GM19324 (cell line): ENCODE results near the gene OR2AJ1.

Source experiments
- ATAC-seq: cut with Tn5 transposase; IDR thresholded peaks from one replicate; pipeline ENCODE4 v1.9.1; 2021; ENCODE audit warnings: mild to moderate bottlenecking, moderate library complexity; ENCODE audit not compliant: unreplicated experiment, low FRiP score

OR2AJ1 gene, protein sequence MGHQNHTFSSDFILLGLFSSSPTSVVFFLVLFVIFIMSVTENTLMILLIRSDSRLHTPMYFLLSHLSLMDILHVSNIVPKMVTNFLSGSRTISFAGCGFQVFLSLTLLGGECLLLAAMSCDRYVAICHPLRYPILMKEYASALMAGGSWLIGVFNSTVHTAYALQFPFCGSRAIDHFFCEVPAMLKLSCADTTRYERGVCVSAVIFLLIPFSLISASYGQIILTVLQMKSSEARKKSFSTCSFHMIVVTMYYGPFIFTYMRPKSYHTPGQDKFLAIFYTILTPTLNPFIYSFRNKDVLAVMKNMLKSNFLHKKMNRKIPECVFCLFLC

GRCh38 chr1:247924868-247925267, at the start of gene OR2AJ1:
Gene OR2AJ1 (plus strand): TSS chr1:247924889. CDS start chr1:247933769, 8,880 bp downstream.
- ATAC-seq = no peak

DNA sequence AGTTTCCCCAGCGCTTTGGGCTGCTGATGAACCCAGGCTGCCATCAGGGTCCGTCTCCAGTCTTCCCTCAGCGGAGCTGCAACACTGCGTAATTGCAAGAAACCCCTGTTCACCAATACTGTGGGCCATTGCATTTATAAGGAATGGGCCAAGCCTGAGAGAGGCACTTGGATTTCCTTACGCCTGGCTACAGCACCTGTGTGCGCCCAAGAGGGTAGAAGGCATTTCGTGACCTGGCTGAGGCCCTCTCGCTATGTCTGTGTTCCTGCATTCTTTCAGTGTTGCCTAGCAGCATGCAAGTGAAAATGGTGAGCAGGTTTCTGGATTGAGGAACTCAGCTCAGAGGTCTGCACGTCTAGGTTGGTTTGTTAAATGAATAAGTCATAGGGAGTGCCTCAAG, 41.3 kb upstream of the OR2AJ1 start:
- no peak for ATAC-seq

DNA sequence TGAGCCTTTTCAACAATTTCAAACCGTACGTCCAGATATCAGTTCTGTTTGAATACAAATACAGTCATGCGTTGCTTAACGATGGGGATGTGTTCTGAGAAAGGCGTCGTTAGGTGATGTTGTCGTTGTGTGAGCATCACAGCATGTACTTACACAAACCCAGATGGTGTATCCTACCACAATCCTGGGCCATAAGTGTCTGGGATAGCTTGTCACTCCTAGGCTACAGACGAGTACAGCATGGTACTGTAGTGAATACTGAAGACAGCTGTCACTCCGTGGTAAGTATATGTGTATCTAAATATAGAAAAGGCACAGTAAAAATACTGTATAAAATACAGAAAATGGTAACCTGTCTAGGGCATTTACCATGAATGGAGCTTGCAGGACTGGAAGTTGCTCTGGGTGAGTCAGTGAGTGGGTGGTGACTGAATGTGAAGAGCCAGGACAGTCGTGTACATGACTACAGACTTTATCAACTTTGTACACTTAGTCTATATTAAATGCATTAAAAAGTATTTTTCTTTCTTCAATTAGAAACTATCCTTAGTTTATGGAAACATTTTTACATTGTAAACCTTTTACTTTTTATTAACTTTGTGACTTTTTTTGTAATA, 39.8 kb upstream of the OR2AJ1 start:
- ATAC-seq = no peak

GRCh38 chr1:247895163-247895637, 29.5 kb upstream of the OR2AJ1 start, which contains the start of gene OR2W3:
Gene OR2W3 (plus strand): TSS chr1:247895587. CDS start chr1:247895587, 0 bp downstream.
- no peak for ATAC-seq

DNA sequence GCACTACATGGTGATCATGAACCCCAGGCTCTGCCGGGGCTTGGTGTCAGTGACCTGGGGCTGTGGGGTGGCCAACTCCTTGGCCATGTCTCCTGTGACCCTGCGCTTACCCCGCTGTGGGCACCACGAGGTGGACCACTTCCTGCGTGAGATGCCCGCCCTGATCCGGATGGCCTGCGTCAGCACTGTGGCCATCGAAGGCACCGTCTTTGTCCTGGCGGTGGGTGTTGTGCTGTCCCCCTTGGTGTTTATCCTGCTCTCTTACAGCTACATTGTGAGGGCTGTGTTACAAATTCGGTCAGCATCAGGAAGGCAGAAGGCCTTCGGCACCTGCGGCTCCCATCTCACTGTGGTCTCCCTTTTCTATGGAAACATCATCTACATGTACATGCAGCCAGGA, 28.7 kb upstream of the OR2AJ1 start:
- ATAC-seq = no peak

- no peak for ATAC-seq
Observed at GRCh38 chr1:247904122-247904521, 20.6 kb upstream of the OR2AJ1 start.

GRCh38 chr1:247905181-247905580, 19.5 kb upstream of the OR2AJ1 start:
- ATAC-seq = no peak

GRCh38 chr1:247905910-247906503, 18.7 kb upstream of the OR2AJ1 start:
- no peak for ATAC-seq

- no peak for ATAC-seq
Observed at GRCh38 chr1:247906504-247907047, 18.1 kb upstream of the OR2AJ1 start.

GRCh38 chr1:247908766-247909165, 15.9 kb upstream of the OR2AJ1 start:
- ATAC-seq = no peak

DNA sequence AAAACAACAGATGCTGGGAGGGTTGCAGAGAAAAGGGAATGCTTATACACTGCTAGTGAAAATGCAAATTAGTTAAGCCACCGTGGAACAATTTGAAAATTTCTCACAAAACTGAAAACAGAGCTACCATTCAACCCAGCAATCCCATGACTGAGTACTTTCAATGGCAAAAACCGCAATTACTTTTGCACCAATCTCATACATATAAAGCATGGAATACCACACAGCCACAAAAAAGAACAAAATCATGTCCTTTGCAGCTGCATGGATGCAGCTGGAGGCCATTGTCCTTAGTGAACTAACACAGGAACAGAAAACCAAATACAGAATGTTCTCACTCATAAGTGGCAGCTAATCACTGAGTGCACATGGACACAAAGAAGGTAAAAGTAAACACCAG, 10.9 kb upstream of the OR2AJ1 start:
- ATAC-seq = no peak

- no peak for ATAC-seq
Observed at GRCh38 chr1:247914941-247915662, 9.6 kb upstream of the OR2AJ1 start.

- no peak for ATAC-seq
Observed at GRCh38 chr1:247919952-247920351, 4.7 kb upstream of the OR2AJ1 start, which contains the start of gene OR2T8. Gene OR2T8 (plus strand): TSS chr1:247920252. CDS start chr1:247921018, 766 bp downstream.

DNA sequence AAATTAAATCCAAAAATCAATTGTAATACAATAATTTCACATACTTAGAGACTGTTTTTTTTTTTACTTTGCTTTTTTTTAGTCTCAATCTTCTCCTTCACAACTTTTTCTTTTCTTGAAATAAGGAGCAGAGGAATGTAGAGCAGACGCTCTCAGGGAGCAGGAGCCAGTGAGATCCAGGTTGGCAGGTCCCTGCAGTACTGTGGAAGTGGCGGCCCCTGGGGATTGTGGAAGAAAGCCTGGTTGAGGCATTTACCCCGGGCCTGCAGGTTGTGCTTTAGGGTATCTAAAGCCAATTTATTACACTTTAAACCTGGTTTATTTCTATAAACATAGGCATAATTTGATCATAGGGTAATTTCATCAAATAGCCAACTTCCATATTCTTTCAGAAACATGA, 748 bp upstream of the OR2AJ1 start:
- ATAC-seq = no peak

- ATAC-seq = no peak
Observed at GRCh38 chr1:247933989-247934388, 9.3 kb downstream of the OR2AJ1 start.

- no peak for ATAC-seq
Observed at GRCh38 chr1:247935781-247936180, 11.1 kb downstream of the OR2AJ1 start.

- ATAC-seq = no peak
Observed at GRCh38 chr1:247936415-247936814, 11.7 kb downstream of the OR2AJ1 start.

- ATAC-seq = peak; percentile 96
Observed at GRCh38 chr1:247936965-247937734, 12.5 kb downstream of the OR2AJ1 start.

DNA sequence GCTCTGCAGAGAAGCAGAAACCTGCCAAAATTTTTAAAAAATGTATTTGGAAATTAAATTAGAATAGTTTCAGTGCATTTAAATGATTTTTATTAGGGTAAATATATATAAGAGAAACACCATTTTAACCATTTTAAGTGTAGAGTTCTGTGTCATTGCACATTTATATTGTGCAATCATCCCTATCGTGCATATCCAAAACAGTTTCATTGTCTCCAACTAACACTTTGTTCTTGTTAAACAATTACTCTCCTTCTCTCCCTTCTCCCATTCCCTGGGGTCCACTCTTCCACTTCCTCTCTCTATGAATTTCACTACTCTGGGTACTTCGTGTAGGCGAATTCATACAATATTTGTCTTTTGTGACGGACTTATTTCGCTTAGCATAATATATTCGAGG, 17.9 kb downstream of the OR2AJ1 start:
- ATAC-seq = no peak

DNA sequence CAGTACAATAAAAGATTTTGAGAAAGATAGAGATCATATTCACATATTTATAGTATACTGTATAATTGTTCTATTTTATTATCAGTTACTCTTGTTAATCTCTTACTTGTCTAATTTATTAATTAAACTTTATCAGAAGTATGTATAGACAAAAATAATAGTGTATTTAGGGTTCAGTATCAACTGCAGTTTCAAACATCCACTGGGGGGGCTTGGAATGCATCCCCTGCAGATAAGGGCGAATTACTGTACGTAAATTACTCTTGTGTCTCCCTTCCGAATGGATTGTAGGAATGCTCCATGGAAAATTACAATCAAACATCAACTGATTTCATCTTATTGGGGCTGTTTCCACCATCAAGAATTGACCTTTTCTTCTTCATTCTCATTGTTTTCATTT, 23.9 kb downstream of the OR2AJ1 start, which contains the start of gene OR2L8:
Gene OR2L8 (plus strand): TSS at position 301 of the 400 bp plus-strand sequence. CDS start 0 bp downstream, at position 301.
- ATAC-seq = no peak
